ENCODE measurements around the gene CHST9. TPM values are rescaled to one million over a fixed set of nuclear protein-coding genes. Genes with fewer than 3 reads are reported as not detected.

CHST9 gene
- total and polyA plus RNA-seq, 2 of the 13 experiments (the other 11 are each of a cell fraction or from before 2014, with no cell fraction given): 3.2 to 9.6 TPM

DNA sequence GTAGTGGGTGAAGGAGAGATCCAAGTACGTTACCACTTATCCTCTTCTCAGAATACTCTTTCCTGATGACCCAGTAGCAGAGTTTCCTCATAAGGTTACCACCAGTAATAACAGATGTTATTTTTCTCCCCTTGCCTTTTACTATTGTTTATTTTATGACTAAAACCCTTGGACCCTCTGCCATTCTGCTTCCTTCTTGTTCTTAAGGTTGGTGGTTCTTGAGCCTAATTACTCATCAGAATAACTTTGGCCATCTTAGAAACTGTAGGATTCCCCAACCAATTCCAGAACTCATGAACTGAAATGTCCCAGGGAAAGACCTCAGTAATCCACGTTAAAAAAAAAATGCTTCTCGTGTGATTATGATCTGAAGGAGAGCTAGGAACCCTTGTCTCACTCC lies 64.9 kb downstream of the CHST9 start:
- intact Hi-C loops (cut with micrococcal nuclease; ENCODE audit: unreplicated experiment): no loop called here
- BruUV-seq (replicated peaks): no TSS peak
- Histone ChIP-seq H3K27ac (ENCODE audit: extremely low read length, insufficient read depth, low read length) (no peak overlapping the region), H3K36me3 (replicated peaks in 1 of 2; ENCODE audit: control insufficient read depth in 1 of 2, insufficient read depth in 2 of 2, low read length in 2 of 2) (no peaks in the 10 kb centered on the region), H3K4me1 (ENCODE audit: insufficient read depth, low read length) (no peaks in the 10 kb centered on the region), H3K27me3 (ENCODE audit: control insufficient read depth in 1 of 2, insufficient read depth in 2 of 2, low read length in 2 of 2) (no peaks in the 10 kb centered on the region), H2AFZ (ENCODE audit: low read length) (no peak overlapping the region), H3K79me2 (ENCODE audit: insufficient read depth, low read length) (no peaks in the 10 kb centered on the region), H3K4me3 (replicated peaks in 1 of 3; ENCODE audit: insufficient read depth in 1 of 3, low read depth in 2 of 3, low read length in 3 of 3) (no peak overlapping the region), H3K9ac (ENCODE audit: insufficient read depth, low read depth, low read length) (no peak overlapping the region), H4K20me1 (ENCODE audit: insufficient read depth, low read length) (no peaks in the 10 kb centered on the region), H3K9me3 (ENCODE audit: low read length) (no peaks in the 10 kb centered on the region), H3K4me2 (ENCODE audit: low read depth, low read length) (no peak overlapping the region)
- FAIRE-seq (no peak), ATAC-seq (no peak), DNase-seq (ENCODE audit: low spot score) (no peak)
- WGBS (ENCODE audit: low lambda C conversion rate): 66% methylated on average over 3 of the region's 3 CpGs
- in situ Hi-C loops (cut with HindIII; ENCODE audit: extremely low pct_ligation_motif_present, low pct_unique_long_range_greater_than_20kb): no loop called here
- POLR2A ChIA-PET: no interaction called here
- TF ChIP-seq TEAD3 (CRISPR knock-in tag; optimal IDR thresholded peaks at IDR 0.05; ENCODE audit: borderline replicate concordance) (no peak), MAZ (IDR thresholded peaks at IDR 0.05; ENCODE audit: borderline replicate concordance, low read depth, low read length) (no peak), MAZ (CRISPR knock-in tag; IDR thresholded peaks at IDR 0.05; ENCODE audit: low read depth) (no peak), ZSCAN29 (CRISPR knock-in tag; conservative IDR thresholded peaks at IDR 0.05) (no peak), ZZZ3 (CRISPR knock-in tag; IDR thresholded peaks at IDR 0.05; ENCODE audit: borderline replicate concordance) (no peak), SRSF1 (optimal IDR thresholded peaks at IDR 0.05; ENCODE audit: low read depth, low read length) (no peak), HNF4G (IDR thresholded peaks at IDR 0.05; ENCODE audit: borderline replicate concordance, low read depth, low read length) (no peak), HNF4G (CRISPR knock-in tag; IDR thresholded peaks at IDR 0.05; ENCODE audit: borderline replicate concordance, low read depth) (no peak), ZNF629 (CRISPR knock-in tag; conservative IDR thresholded peaks at IDR 0.05) (no peak), ZNF569 (CRISPR knock-in tag; IDR thresholded peaks at IDR 0.05; ENCODE audit: borderline replicate concordance) (no peak), SMAD3 (CRISPR knock-in tag; IDR thresholded peaks at IDR 0.05) (no peak), RXRB (CRISPR knock-in tag; IDR thresholded peaks at IDR 0.05; ENCODE audit: borderline replicate concordance) (no peak), MXI1 (IDR thresholded peaks at IDR 0.05; ENCODE audit: borderline replicate concordance, low read depth, low read length) (no peak)
- TF ChIP-seq, protein P1, sequence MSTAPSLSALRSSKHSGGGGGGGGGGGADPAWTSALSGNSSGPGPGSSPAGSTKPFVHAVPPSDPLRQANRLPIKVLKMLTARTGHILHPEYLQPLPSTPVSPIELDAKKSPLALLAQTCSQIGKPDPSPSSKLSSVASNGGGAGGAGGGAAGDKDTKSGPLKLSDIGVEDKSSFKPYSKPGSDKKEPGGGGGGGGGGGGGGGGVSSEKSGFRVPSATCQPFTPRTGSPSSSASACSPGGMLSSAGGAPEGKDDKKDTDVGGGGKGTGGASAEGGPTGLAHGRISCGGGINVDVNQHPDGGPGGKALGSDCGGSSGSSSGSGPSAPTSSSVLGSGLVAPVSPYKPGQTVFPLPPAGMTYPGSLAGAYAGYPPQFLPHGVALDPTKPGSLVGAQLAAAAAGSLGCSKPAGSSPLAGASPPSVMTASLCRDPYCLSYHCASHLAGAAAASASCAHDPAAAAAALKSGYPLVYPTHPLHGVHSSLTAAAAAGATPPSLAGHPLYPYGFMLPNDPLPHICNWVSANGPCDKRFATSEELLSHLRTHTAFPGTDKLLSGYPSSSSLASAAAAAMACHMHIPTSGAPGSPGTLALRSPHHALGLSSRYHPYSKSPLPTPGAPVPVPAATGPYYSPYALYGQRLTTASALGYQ (CRISPR knock-in tag; IDR thresholded peaks at IDR 0.05): no peak
- TF ChIP-seq, protein P2, sequence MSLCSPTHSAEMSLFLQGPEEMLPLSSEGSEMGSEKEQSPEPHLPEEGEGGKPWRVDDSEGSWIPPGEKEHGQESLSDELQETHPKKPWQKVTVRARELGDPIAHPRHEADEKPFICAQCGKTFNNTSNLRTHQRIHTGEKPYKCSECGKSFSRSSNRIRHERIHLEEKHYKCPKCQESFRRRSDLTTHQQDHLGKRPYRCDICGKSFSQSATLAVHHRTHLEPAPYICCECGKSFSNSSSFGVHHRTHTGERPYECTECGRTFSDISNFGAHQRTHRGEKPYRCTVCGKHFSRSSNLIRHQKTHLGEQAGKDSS (CRISPR knock-in tag; IDR thresholded peaks at IDR 0.05; ENCODE audit: borderline replicate concordance, low read depth): no peak
- TF ChIP-seq, protein P3, sequence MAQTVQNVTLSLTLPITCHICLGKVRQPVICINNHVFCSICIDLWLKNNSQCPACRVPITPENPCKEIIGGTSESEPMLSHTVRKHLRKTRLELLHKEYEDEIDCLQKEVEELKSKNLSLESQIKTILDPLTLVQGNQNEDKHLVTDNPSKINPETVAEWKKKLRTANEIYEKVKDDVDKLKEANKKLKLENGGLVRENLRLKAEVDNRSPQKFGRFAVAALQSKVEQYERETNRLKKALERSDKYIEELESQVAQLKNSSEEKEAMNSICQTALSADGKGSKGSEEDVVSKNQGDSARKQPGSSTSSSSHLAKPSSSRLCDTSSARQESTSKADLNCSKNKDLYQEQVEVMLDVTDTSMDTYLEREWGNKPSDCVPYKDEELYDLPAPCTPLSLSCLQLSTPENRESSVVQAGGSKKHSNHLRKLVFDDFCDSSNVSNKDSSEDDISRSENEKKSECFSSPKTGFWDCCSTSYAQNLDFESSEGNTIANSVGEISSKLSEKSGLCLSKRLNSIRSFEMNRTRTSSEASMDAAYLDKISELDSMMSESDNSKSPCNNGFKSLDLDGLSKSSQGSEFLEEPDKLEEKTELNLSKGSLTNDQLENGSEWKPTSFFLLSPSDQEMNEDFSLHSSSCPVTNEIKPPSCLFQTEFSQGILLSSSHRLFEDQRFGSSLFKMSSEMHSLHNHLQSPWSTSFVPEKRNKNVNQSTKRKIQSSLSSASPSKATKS (CRISPR knock-in tag; IDR thresholded peaks at IDR 0.05): no peak
- CTCF ChIA-PET (ENCODE audit: low intra/inter-chr PET ratio, low total read pairs): no interaction called here
